Gastroesophageal sphincter (tissue), 3 donors: ENCODE measurements around the gene INPP4B.

Experiments used
- POLR2A ChIP-seq, 2 donors: fragments of 450-650 bp; IDR thresholded peaks; one replicate each; pipeline ENCODE4 v1.6.1; 2017; ENCODE audit warnings: antibody characterized with exemption in 2 of 2, mild to moderate bottlenecking in 2 of 2, moderate library complexity in 1 of 2
- POLR2AphosphoS5 ChIP-seq: sonication (generic); formaldehyde crosslinking; IDR thresholded peaks from one replicate; pipeline ENCODE4 v1.6.1; 2017; ENCODE audit warnings: antibody characterized with exemption
- TF ChIP-seq, protein P1 (sequence below), 4 experiments: fragments of 200-600 bp in 2 of 4; fragments of 450-650 bp in 2 of 4; sonication (generic) in 1 of 4; IDR thresholded peaks; one replicate each; pipeline ENCODE4 v1.5.1; 2017 to 2019; ENCODE audit warnings: antibody characterized with exemption in 4 of 4, mild to moderate bottlenecking in 2 of 4, moderate library complexity in 2 of 4

DNA sequence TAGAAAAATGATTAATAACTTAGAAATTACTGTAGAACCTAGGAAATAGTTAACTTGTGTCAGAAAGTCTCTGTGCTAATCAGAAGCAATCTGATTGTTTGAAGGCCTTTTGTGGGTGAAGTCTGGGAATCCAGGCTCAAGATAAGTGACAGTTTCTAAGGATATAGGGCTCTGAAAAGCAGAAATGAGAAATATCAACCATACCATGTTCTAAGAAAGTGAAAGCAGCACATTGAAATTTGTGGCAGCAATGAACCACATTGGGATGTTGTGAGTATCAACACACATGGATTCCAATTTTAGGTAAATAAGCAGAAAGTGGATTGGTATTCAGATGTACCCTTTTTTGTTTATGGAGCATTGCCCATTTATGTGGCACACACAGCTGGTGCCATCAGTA is 745.2 kb downstream of the INPP4B start:
- TF ChIP-seq, protein P1, sequence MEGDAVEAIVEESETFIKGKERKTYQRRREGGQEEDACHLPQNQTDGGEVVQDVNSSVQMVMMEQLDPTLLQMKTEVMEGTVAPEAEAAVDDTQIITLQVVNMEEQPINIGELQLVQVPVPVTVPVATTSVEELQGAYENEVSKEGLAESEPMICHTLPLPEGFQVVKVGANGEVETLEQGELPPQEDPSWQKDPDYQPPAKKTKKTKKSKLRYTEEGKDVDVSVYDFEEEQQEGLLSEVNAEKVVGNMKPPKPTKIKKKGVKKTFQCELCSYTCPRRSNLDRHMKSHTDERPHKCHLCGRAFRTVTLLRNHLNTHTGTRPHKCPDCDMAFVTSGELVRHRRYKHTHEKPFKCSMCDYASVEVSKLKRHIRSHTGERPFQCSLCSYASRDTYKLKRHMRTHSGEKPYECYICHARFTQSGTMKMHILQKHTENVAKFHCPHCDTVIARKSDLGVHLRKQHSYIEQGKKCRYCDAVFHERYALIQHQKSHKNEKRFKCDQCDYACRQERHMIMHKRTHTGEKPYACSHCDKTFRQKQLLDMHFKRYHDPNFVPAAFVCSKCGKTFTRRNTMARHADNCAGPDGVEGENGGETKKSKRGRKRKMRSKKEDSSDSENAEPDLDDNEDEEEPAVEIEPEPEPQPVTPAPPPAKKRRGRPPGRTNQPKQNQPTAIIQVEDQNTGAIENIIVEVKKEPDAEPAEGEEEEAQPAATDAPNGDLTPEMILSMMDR (IDR thresholded peaks at IDR 0.05) = no peak
- TF ChIP-seq POLR2A (IDR thresholded peaks at IDR 0.05) = no peak
- no peak for TF ChIP-seq POLR2AphosphoS5
